Ishikawa (cell line): ENCODE results near the gene PACC1.

Source experiments
- CEBPB ChIP-seq: IDR thresholded peaks from 2 replicates; pipeline ENCODE4 v1.6.1; 2012
- CREB1 ChIP-seq: IDR thresholded peaks from 2 replicates; pipeline ENCODE4 v1.6.1; 2012; ENCODE audit warnings: low read depth
- EGR1 ChIP-seq: IDR thresholded peaks from 2 replicates; pipeline ENCODE4 v1.6.1; 2012
- EP300 ChIP-seq: IDR thresholded peaks from 2 replicates; pipeline ENCODE4 v1.6.1; 2012; ENCODE audit warnings: borderline replicate concordance
- RAD21 ChIP-seq: IDR thresholded peaks from 2 replicates; pipeline ENCODE4 v1.6.1; 2012; ENCODE audit warnings: low read depth
- TAF1 ChIP-seq: IDR thresholded peaks from 2 replicates; pipeline ENCODE4 v1.6.1; 2012; ENCODE audit warnings: low read depth, mild to moderate bottlenecking
- TCF12 ChIP-seq: IDR thresholded peaks from 2 replicates; pipeline ENCODE4 v1.6.1; 2012; ENCODE audit warnings: low read depth
- TEAD4 ChIP-seq: IDR thresholded peaks from 2 replicates; pipeline ENCODE4 v1.6.1; 2012
- YY1 ChIP-seq: IDR thresholded peaks from 2 replicates; pipeline ENCODE4 v1.6.1; 2012; ENCODE audit warnings: low read depth
- ZBTB7A ChIP-seq: IDR thresholded peaks from 2 replicates; pipeline ENCODE4 v1.6.1; 2012; ENCODE audit warnings: low read depth
- TF ChIP-seq, protein P1 (sequence below): IDR thresholded peaks from 2 replicates; pipeline ENCODE4 v1.6.1; 2012

DNA sequence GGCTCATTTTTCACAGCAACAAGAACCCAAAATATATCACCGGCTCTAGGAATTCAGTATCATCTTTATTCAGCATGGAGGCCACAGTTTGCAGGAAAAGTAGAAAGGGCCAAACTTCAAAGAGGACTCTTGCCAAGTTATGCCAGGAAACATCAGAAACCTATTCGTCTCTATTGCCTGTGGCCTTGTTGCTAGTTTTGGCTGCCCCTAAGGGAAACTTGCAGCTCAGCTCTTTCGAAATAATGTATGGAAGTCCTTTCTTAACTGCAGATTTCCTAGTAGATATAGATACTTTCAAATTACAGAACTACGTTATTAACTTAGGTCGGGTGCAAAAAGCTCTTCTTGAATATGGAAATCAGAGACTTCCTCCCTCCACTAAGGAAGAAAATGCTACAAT lies 13.8 kb upstream of the PACC1 start:
- TF ChIP-seq CEBPB (no peak), YY1 (no peak), TEAD4 (no peak), RAD21 (no peak), ZBTB7A (no peak), CREB1 (no peak), TAF1 (no peak), TCF12 (no peak), EGR1 (no peak), EP300 (no peak)
- TF ChIP-seq, protein P1, sequence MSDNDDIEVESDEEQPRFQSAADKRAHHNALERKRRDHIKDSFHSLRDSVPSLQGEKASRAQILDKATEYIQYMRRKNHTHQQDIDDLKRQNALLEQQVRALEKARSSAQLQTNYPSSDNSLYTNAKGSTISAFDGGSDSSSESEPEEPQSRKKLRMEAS = no peak
